GM18951 (cell line): ENCODE data around the gene LCA5.
"Not testable (repeated sequence)": the region's sequence is repeated elsewhere in the genome, so short reads cannot be mapped to it uniquely, and the experiment has no call there.

ENCODE experiments used
- POLR2A ChIP-seq: IDR thresholded peaks from 4 replicates; pipeline ENCODE4 v1.6.1; 2011; ENCODE audit warnings: mild to moderate bottlenecking; ENCODE audit not compliant: insufficient read length, insufficient read depth; ENCODE audit errors: extremely low read depth
- in situ Hi-C: fragments of 300-500 bp; cut with MboI; formaldehyde crosslinking; loops from one replicate; pipeline ENCODE4 v1.12.0; 2022; ENCODE audit warnings: low sequenced_read_pairs, mixed read lengths, inconsistent platforms; ENCODE audit not compliant: unreplicated experiment

Gene LCA5

DNA sequence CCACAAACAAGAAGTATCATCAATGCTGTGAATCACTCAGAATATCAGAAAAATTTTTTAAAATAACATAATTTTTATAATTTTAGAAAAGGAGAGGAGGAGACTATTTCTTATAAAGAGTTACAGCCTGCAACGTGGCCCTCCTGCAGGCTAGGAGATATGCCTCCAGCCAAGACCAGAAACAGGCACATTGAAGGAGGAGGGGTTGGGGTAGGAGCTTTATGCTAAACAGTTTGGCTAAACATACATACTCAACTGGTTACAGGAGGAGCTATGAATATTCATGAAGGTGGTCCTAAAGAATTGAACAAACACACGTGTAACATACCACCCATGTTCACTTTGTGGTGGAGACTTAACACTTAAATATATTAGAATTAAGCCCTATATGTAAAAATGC, 14.2 kb upstream of the LCA5 start:
- in situ Hi-C loops, result no loop called here
- TF ChIP-seq POLR2A, result no peak

DNA sequence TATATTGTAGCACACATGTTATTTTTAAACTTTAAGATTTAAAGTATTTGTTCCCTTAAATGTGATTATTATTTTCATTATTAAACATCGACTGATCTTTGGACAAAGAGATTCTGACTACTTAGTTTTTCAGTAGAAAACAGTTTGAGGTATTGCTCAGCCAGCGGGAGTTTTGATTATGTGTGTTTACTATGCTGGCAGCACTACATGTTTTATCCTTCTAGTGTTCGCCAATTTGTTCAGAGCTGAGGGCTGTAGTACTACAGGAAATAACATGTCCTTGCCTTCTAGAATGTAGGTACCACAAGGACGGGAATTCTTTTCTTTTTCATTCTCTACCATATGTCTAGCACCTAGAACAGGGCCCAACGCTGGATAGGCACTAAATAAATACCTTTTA, 11.1 kb upstream of the LCA5 start:
- no peak for TF ChIP-seq POLR2A
- in situ Hi-C loops, result no loop called here

DNA sequence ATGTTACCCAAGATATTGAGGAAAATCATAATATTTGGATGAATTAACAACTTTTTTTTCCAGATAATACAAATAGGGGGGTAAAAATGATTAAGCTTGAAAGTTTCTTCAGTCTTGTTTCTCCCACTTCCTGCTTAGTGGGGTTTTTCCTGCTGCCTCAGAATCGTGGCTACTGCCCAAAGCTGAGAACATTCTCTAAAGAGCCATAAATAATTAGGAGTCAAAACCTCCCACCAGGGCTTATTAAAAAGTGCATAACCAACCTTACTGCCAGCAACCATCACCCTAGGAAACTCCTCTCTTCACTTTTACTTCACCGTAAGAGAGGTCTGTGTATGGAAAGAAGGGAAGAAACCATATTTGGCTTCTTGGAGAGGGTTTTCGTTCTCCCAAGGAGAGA, 9.0 kb upstream of the LCA5 start:
- no peak for TF ChIP-seq POLR2A
- in situ Hi-C loops, result no loop called here

DNA sequence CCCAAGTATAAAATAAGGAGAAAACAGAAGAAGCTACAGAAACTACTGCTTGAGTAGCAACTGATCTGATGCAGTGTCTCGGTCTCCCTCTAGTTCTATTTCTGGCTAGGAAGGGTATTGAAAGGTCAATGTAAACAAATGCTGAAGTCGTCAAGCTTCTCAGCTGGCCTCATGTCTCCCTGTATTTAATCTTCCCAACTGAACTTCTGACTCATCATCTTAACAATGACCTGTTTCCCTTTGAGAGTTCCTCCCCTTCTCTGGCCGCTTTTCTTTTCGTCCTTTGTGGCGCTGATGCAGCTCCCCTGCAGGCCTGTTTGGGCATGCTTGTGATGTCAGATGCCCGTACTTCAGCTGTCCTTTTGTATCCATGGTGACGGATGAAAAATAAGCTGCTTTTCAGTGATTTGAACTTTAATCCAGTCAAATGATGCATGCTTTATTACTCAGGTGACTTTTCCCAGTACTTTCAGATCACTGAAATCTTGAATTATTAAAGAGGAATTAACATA, 7.8 kb upstream of the LCA5 start:
- no peak for TF ChIP-seq POLR2A
- in situ Hi-C loops, result no loop called here

DNA sequence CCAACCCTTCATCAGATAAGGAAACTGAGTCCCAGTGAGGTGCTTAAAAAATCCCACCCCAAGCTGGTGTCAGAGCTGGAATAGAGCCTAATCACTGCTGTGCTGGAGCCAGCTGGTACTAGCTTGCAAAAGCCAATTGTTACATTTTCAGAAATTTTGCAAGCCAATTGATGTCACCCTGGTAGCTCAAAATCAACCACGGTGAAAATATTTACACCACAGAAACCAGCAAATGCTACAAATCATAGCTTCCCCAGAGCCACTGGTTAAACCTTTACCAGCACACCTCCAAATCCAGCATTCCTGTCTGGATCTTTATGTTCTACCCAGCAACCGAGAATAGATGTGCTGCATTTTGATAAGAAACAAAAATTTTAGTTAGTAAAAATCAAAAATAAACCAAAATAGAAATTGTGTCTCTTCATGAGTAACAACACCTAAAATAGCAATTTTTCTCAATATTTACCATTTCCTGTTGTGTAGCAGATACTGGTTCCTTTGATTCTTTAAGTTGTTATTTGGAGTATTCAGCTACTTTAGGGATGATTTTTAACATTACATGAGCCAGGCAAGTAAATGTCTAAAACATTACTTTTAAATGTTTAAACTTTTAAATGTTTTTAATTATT, 7.2 kb upstream of the LCA5 start:
- TF ChIP-seq POLR2A, result no peak
- in situ Hi-C loops, result no loop called here

DNA sequence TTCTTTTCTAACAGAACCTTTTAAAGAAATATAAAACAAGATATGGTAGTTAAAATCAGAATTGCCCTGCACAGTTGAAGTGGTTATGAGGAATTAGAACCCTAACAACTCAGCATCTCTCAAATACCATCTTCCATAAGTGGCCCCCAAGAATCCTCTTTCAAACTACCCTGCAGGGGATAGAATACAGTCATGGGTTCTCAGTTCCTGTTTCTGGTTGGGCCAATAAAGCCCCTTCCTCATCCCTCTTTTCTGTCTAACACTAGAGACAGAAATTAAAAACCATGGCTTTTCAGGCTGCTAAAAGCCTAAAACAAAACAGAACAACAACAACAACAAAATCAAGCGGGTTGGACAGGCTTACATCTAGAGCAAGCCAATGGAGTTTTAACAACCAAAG, 6.7 kb upstream of the LCA5 start:
- in situ Hi-C loops, result no loop called here
- no peak for TF ChIP-seq POLR2A

DNA sequence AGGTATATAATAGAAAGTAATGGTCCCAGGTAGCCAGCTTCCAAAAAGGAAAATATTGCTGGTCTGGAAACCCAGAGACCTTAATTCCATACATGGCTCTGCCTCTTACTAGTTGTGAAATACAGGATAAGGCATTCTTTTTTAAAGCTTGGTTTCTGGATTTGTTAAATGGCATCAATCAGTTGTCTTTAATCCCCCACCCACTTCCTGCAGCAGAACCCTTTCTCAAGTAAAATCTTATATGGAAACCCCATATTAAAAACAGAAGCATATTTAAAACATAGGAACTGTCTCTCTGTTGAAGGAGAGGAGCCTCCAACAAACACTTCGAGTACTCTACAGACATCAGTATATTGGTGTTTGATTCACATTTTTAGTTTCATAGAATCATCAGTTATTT, 6.2 kb upstream of the LCA5 start:
- in situ Hi-C loops, result no loop called here
- no peak for TF ChIP-seq POLR2A

DNA sequence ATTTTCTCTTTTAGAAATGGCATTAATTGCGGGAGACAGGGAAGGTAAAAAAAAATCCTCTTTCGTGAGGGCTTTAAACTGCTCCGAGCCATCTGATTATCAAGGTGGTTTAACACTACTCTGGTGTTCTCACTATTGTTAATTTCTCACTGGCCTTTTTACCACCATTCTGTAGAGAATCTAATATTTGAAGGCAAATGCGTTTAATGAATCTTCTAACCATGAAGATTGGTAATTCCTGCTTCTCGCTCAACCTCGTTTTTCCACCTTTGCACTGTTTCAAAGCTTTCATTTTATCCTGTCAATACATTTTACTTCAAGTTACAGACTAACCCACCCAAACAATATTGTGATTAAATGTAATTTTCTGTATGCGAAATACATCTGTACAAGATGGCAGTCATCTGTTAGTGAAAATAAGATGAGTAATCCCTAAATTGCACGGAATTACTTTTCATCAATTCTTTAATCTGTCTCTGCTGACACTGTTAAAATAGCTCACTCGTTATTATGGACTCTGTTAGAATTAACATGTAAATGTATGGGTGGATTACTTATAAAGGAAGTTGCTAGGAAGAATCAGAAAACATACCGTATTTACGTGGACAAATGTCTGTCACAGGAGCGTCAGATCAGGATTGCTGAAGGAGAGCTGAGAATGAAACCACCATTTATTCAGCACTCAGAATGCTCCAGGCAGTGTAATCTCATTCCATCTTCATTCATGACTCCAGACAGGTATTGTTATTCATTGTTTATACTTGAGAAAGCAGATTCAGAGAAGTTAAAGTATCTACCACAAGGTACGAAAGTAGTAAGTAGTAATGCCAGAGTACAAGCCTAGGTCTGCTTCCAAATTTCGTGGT, 1.1 kb upstream of the LCA5 start:
- in situ Hi-C loops, result no loop called here
- TF ChIP-seq POLR2A, result no peak

DNA sequence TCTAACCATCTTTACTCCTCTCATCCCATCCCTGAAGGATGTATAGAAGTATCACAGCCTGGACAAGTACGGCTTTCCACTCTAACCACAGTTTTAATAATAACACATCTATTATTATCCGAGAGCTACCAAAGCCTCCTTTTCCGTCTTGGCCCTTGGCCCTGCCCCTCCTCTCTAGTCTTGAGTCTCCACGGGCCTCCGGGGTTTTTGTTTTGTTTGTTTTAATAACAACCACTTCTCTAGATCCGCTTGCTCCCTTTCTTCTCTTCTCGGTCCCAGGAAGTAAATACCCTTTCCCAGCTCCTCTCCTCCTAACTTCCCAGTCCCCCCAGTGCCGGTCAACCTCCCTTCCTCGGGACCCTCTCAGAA, 661 bp downstream of the LCA5 start:
- in situ Hi-C loops, result no loop called here
- TF ChIP-seq POLR2A, result no peak

DNA sequence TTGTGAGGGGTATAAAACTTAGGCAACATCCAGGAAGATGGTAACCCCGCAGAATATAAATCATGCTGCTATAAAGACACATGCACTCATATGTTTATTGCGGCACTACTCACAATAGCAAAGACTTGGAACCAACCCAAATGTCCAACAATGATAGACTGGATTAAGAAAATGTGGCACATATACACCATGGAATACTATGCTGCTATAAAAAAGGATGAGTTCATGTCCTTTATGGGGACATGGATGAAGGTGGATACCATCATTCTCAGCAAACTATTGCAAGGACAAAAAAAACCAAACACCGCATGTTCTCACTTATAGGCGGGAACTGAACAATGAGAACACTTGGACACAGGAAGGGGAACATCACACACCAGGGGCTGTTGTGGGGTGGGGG, 7.7 kb downstream of the LCA5 start:
- in situ Hi-C loops, result not testable (repeated sequence)

DNA sequence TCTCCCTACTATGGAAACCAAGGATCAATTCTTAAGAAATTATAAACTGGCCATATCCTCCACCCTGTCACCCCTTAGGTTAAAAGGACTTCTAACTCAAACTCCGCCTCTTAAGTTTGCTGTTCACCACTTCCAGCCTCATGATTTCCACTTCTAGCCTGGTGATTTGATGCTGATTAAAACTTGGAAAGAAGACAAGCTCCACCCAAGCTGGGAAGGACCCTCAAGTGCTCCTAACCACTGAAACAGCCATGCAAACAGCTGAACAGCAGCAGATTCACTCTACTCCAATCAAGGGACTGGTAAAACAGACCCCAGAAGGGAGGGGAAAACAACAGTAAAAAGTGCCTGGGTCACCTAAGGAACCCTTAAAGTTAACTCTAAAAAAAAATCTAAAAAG, 10.3 kb downstream of the LCA5 start:
- in situ Hi-C loops, result no loop called here
- no peak for TF ChIP-seq POLR2A

DNA sequence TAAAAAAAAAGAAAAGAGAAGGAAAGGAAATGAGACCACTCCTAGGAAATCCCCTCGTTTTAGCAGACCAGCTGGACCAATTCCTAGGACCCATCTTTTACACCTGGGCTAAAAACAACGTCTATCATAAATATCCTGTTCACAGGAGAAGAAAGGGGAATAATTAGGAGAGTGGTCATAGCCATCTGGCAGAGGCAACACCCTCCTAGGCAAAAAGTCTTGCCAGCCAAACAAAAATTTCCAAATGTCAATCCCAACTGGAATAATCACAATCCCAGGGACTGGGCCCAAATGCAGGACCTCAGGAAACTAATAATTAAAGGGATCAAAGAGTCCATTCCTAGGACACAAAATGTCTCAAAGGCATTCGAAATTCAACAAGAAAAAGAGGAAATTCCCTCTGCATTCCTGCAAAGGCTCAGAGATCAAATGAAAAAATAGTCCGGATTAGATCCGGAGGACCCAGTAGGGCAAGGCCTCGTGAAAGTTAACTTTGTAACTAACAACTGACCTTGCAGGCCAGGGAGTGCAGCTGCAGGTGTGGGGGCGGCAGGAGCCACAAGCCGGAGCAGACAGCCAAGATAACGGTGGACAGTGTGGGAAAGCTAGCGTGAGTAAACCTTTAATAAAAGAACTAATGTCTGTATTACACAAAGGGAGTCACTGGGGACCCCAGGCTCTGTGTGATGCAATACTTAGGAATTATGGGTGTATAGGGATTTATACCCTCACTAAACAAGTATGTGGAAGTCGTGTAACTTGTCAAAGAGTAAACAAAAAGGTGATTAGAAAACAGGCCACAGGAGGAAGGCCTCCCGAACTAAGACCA, 11.7 kb downstream of the LCA5 start:
- in situ Hi-C loops, result no loop called here
- TF ChIP-seq POLR2A, result no peak

DNA sequence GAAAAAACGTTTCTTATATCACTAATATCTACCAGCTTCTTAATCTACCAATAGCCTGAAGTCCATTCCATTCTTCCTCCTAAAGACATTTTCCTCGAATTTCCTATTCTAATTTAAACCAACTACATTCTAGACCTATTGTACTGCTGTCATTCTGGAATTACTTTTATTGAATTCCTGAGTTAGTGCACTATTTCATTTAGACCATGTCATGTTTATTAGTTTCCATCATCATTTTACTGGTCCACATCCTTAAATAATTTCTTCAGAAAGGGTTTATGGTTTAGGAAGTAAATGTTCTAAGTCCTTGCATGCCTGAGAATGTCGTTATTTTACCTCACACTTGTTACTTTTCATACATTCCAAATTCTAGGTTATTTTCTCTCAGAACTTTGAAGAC, 13.2 kb downstream of the LCA5 start:
- in situ Hi-C loops, result no loop called here
- TF ChIP-seq POLR2A, result no peak

DNA sequence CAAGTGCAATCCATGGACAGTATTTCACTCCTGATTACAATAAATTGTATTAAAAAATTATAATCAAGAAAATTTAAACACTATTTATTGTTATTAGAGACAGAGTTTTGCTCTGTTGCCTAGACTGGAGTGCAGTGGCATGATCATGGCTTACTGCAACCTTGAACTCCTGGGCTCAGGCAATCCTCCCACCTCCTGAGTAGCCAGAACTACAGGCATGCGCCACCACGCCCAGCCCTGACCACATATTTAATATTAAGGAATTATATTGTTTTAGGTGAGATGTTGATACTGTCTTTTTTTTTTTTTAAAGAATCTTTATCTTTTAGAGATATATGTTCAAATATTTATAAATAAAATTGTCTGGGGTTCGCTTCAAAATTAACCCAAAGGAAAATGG, 14.6 kb downstream of the LCA5 start:
- TF ChIP-seq POLR2A, result no peak
- in situ Hi-C loops, result no loop called here

DNA sequence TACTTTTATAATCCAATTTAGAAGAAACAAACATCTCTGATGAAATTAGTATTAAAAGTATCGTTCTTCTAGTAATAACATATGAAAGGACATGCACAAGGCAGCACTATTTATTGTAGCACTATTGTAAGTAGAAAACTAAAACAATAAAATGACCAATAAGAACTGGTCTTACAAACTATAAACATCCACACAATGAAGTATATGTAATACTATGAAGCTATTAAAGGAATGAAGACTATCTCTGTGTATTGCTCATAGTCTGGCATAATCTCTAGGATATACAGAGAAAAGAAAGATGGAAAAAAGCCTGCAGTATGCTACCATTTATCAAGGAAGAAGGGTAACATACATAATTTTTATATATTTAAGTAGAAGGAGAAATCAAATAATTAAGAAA, 16.7 kb downstream of the LCA5 start:
- in situ Hi-C loops, result no loop called here

More for the DNA sequence above, 16.7 kb downstream of the LCA5 start:
- no peak for TF ChIP-seq POLR2A
